Spinal cord (tissue), 10 donors: Measurements from ENCODE around the gene MAGI1. TPM values are rescaled to one million over a fixed set of nuclear protein-coding genes. Genes with fewer than 3 reads are reported as not detected.

Experiments used
- DNase-seq, 6 donors: peaks; one replicate each; pipeline versions ENCODE4 v3.0.0 to v3.0.0-alpha.2; 2013 to 2015; ENCODE audit warnings: low spot score in 6 of 6, low read depth in 4 of 6
- H3K27ac ChIP-seq: one replicate; pipeline ENCODE4 v1.5.1; 2013; ENCODE audit warnings: low read depth, low read length, control low read depth
- H3K27me3 ChIP-seq: one replicate; pipeline ENCODE4 v1.6.1; 2013; ENCODE audit warnings: low read length; ENCODE audit not compliant: control insufficient read depth, insufficient read depth
- H3K36me3 ChIP-seq: one replicate; pipeline ENCODE4 v1.6.1; 2013; ENCODE audit warnings: low read length; ENCODE audit not compliant: control insufficient read depth, insufficient read depth
- H3K4me1 ChIP-seq: one replicate; pipeline ENCODE4 v1.6.1; 2013; ENCODE audit warnings: low read length; ENCODE audit not compliant: control insufficient read depth, insufficient read depth
- H3K4me3 ChIP-seq: one replicate; pipeline ENCODE4 v1.5.1; 2013; ENCODE audit warnings: low read depth, low read length, control low read depth
- H3K9me3 ChIP-seq: one replicate; pipeline ENCODE4 v1.6.1; 2013; ENCODE audit warnings: low read length; ENCODE audit not compliant: control insufficient read depth, insufficient read depth
- WGBS: methylation state at CpG from one replicate; pipeline ENCODE4 v1.1.5; 2013; ENCODE audit warnings: missing lambda C conversion rate; ENCODE audit not compliant: insufficient coverage; 5-methylcytosine and 5-hydroxymethylcytosine counted together
- polyA plus RNA-seq, 2 donors: library from polyadenylated mRNA; unstranded; fragments of 120-200 nt; gene quantifications; one replicate each; pipeline ENCODE4 v1.2.1, GENCODE V29; 2013; ENCODE audit not compliant: insufficient read length in 2 of 2
- total RNA-seq, 2 donors: library from RNA; depleted of rRNA in 1 of 2; stranded (reverse); fragments of 120-200 nt in 1 of 2; fragments of >200 nt in 1 of 2; gene quantifications; one replicate each; pipeline versions ENCODE4 v1.2.3 to v1.2.4, GENCODE V29; 2013 to 2014
- donor health status: healthy.

MAGI1 gene
- total and polyA plus RNA-seq, 4 donors: 41.5 to 86.3 (median 62.7) TPM

- no peak overlapping the region for H3K4me3 ChIP-seq
- no peaks in the 10 kb centered on the region for H3K27me3 ChIP-seq
- no peak overlapping the region for H3K27ac ChIP-seq
- no peak for DNase-seq
- WGBS: no CpG with 5 or more reads among the region's 2 CpGs
- peaks cover 4% of the 10 kb centered on the region for H3K4me1 ChIP-seq
- H3K9me3 ChIP-seq: no peaks in the 10 kb centered on the region
- no peaks in the 10 kb centered on the region for H3K36me3 ChIP-seq
These were observed 549.5 kb downstream of the MAGI1 start for GRCh38 chr3:65489253-65489652.

GRCh38 chr3:65485826-65486469 is 552.8 kb downstream of the MAGI1 start:
- Histone ChIP-seq H3K27me3 (no peaks in the 10 kb centered on the region), H3K9me3 (no peaks in the 10 kb centered on the region), H3K4me1 (peaks cover 17% of the 10 kb centered on the region), H3K27ac (peak overlapping the region; percentile 53), H3K36me3 (no peaks in the 10 kb centered on the region), H3K4me3 (no peak overlapping the region)
- WGBS: 42% methylated on average over 2 of the region's 3 CpGs
- peak in 5 of 6 donors; percentile 21 to 69 (median 42) for DNase-seq

DNA sequence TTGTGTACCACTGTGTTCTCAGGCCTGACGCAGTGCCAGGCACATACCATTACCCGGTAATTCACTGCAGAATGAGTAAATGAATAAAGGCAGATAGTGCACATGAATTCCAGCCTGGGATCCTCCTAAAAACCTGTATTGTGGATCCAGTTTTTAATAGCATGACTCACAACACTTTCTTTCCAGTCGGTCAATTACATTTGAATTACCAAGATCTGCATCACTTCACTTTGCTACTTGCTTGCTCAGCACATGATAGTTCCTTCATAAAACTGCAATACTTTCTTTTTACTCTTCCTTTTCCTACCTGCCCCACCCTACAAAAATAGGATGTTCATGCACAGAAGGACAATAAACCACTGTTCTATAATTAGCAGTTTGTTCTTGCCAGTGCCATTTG is 553.8 kb downstream of the MAGI1 start:
- no peak overlapping the region for H3K27ac ChIP-seq
- 90% methylated on average over 2 of the region's 3 CpGs for WGBS

DNA sequence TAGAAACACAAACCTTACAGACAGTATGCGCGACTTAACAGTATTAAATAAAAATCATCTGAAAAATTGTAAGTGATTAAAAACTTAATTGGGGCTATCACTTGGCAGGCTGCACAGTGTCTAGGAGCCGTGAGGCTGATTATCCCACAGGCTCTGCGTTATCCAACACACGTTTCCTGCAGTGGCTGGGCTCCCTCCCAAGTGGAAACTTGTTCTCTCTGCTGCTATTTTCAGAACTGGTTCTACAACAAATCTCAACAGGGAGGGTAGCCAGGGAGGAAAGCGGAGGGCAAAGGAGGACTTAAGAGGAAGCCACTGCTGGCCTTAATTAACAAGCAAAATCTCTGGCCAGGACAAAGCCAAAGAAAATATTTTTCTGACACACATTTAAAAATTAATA is 555.2 kb downstream of the MAGI1 start:
- no peaks in the 10 kb centered on the region for H3K9me3 ChIP-seq
- no peaks in the 10 kb centered on the region for H3K27me3 ChIP-seq
- H3K27ac ChIP-seq: no peak overlapping the region
- no peaks in the 10 kb centered on the region for H3K36me3 ChIP-seq
- 15% methylated on average over 3 of the region's 6 CpGs for WGBS
- peak in 4 of 6 donors; percentile 27 to 86 (median 58) for DNase-seq
- no peak overlapping the region for H3K4me3 ChIP-seq
- H3K4me1 ChIP-seq: peaks cover 19% of the 10 kb centered on the region

More for the DNA sequence above, 553.8 kb downstream of the MAGI1 start:
- Histone ChIP-seq H3K36me3 (no peaks in the 10 kb centered on the region), H3K4me3 (no peak overlapping the region), H3K27me3 (no peaks in the 10 kb centered on the region), H3K9me3 (no peaks in the 10 kb centered on the region), H3K4me1 (peaks cover 17% of the 10 kb centered on the region)
- DNase-seq: no peak

DNA sequence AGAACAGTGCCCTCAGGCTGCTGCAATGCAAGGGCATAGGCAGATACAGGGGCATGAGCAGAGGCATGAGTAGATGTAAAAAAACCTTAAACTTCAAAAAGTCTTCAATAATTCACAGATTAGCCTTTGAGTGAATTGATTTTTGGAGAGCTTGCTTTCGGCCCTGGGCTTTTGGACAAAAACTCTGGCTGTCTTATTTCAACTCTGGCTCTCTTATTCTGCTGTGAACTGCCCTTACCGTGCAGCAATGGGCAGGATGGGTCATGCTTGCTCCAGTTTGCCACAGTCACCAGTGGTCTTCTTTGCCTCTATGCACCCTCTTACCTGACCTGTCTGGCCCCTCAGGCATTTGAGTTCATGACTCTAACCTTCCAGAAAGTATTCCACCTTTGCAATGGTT is 555.7 kb downstream of the MAGI1 start:
- H3K27ac ChIP-seq: no peak overlapping the region
- WGBS: 47% methylated on average over 2 of the region's 2 CpGs
- DNase-seq: no peak

DNA sequence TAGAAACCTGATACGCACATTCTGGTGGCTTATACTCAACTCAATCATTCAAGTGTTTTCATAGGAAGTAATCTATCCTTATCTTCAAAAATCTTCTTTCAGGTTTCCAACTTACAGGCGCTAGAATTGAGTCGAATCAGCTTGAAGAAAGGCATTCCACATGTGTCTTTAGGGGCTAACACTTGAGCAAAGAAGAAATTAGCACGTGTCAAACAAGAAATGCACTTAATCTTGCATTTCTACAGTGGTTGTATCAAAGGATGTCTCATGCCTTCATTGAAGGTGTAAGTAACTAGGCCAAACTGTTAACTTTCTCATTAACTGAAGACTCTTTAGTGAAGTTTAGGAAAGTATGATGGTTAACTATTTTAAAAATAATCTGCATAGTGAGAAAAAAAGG is 557.6 kb downstream of the MAGI1 start:
- 80% methylated on average over 3 of the region's 4 CpGs for WGBS
- Histone ChIP-seq H3K4me1 (peaks cover 20% of the 10 kb centered on the region), H3K27me3 (no peaks in the 10 kb centered on the region), H3K36me3 (no peaks in the 10 kb centered on the region), H3K4me3 (no peak overlapping the region), H3K9me3 (no peaks in the 10 kb centered on the region), H3K27ac (no peak overlapping the region)
- DNase-seq: no peak

More for the DNA sequence above, 555.7 kb downstream of the MAGI1 start:
- peaks cover 20% of the 10 kb centered on the region for H3K4me1 ChIP-seq
- no peaks in the 10 kb centered on the region for H3K36me3 ChIP-seq
- no peak overlapping the region for H3K4me3 ChIP-seq
- no peaks in the 10 kb centered on the region for H3K9me3 ChIP-seq
- H3K27me3 ChIP-seq: no peaks in the 10 kb centered on the region

GRCh38 chr3:65479990-65480389 is 558.7 kb downstream of the MAGI1 start:
- no CpG with 5 or more reads among the region's 3 CpGs for WGBS
- H3K27me3 ChIP-seq: no peaks in the 10 kb centered on the region
- no peak overlapping the region for H3K4me3 ChIP-seq
- DNase-seq: no peak
- no peaks in the 10 kb centered on the region for H3K9me3 ChIP-seq
- no peak overlapping the region for H3K27ac ChIP-seq
- H3K4me1 ChIP-seq: peaks cover 20% of the 10 kb centered on the region
- H3K36me3 ChIP-seq: no peaks in the 10 kb centered on the region

GRCh38 chr3:65478551-65479500 is 559.9 kb downstream of the MAGI1 start:
- Histone ChIP-seq H3K27ac (peak overlapping the region; percentile 63), H3K4me3 (peak overlapping the region; percentile 21)
- WGBS: 36% methylated on average over 9 of the region's 13 CpGs

DNA sequence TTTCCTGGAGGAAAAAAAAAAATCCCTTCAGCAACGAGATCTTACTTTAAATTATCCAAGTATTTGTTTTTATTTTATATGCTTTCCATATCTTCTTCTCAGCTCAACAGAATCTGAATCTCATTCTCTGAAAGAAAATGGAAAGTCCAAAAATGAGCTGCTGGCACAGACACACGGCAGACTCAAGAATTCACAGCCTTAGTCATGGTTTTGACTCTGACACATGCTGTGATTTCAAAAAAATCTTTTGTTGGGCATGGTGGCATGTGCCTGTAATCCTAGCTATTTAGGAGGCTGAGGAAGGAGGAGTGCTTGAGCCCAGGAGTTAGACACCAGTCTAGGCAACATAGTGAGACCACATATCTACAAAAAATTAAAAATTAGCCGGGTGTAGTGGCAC is 565.0 kb downstream of the MAGI1 start:
- Histone ChIP-seq H3K4me1 (peaks cover 6% of the 10 kb centered on the region), H3K4me3 (no peak overlapping the region), H3K9me3 (no peaks in the 10 kb centered on the region), H3K27me3 (no peaks in the 10 kb centered on the region), H3K27ac (no peak overlapping the region), H3K36me3 (no peaks in the 10 kb centered on the region)
- WGBS: 29% methylated on average over 1 of the region's 3 CpGs
- DNase-seq: peak in 1 of 6 donors; percentile 77

More at GRCh38 chr3:65478551-65479500, 559.9 kb downstream of the MAGI1 start:
- peak in 5 of 6 donors; percentile 41 to 85 (median 50) for DNase-seq
- H3K36me3 ChIP-seq: no peaks in the 10 kb centered on the region
- H3K27me3 ChIP-seq: no peaks in the 10 kb centered on the region
- peaks cover 16% of the 10 kb centered on the region for H3K4me1 ChIP-seq
- H3K9me3 ChIP-seq: no peaks in the 10 kb centered on the region
